A673 (cell line): Measurements from ENCODE around the gene HEBP1. TPM values are rescaled to one million over a fixed set of nuclear protein-coding genes. Genes with fewer than 3 reads are reported as not detected.

Experiments used
- BruUV-seq: library from RNA; stranded (reverse); fragments of 400-500 nt; replicated peaks from 2 replicates; lab custom pipeline; 2021; lab: Mats Ljungman, UMichigan
- CTCF ChIA-PET: fragments of 300-600 bp; sonication (Branson Sonifier 250); formaldehyde crosslinking; loops from one replicate; lab custom pipeline; 2022; ENCODE audit warnings: antibody characterized with exemption; lab: Charles Lee
- POLR2A ChIA-PET: fragments of 300-600 bp; sonication (Branson Sonifier 250); formaldehyde crosslinking; loops from one replicate; lab custom pipeline; 2022; ENCODE audit warnings: antibody characterized with exemption; ENCODE audit not compliant: low non-redundant PET; lab: Charles Lee
- DNase-seq: peaks from one replicate; pipeline ENCODE4 v3.0.0-alpha.2; 2015; ENCODE audit warnings: low spot score
- H3K27ac ChIP-seq: fragments of 200-600 bp; sonication (generic); 2 replicates; pipeline ENCODE4 v1.5.1; 2016; ENCODE audit warnings: mixed run types, low read depth, mild to moderate bottlenecking, mixed read lengths, antibody characterized with exemption, low read length; ENCODE audit not compliant: poor library complexity, severe bottlenecking
- H3K27me3 ChIP-seq: fragments of 200-600 bp; sonication (generic); replicated peaks from 2 replicates; pipeline ENCODE4 v1.6.1; 2017; ENCODE audit warnings: mixed run types, low read depth, mild to moderate bottlenecking, mixed read lengths, antibody characterized with exemption, low read length; ENCODE audit not compliant: insufficient read depth, poor library complexity
- H3K36me3 ChIP-seq: fragments of 200-600 bp; sonication (generic); 2 replicates; pipeline ENCODE4 v1.6.1; 2016; ENCODE audit warnings: mixed run types, mild to moderate bottlenecking, mixed read lengths, antibody characterized with exemption, low read length; ENCODE audit not compliant: insufficient read depth, poor library complexity, severe bottlenecking
- H3K4me1 ChIP-seq: fragments of 200-600 bp; sonication (generic); 2 replicates; pipeline ENCODE4 v1.6.1; 2017; ENCODE audit warnings: mixed run types, mild to moderate bottlenecking, mixed read lengths, antibody characterized with exemption, low read length; ENCODE audit not compliant: insufficient read depth, poor library complexity, severe bottlenecking
- H3K4me3 ChIP-seq: fragments of 200-600 bp; sonication (generic); 2 replicates; pipeline ENCODE4 v1.5.1; 2016; ENCODE audit warnings: low read depth, mixed run types, mild to moderate bottlenecking, mixed read lengths, low read length; ENCODE audit not compliant: poor library complexity, severe bottlenecking
- H3K9me3 ChIP-seq: fragments of 200-600 bp; sonication (generic); 2 replicates; pipeline ENCODE4 v1.6.1; 2016; ENCODE audit warnings: mixed run types, low read depth, mild to moderate bottlenecking, mixed read lengths, antibody characterized with exemption, low read length; ENCODE audit not compliant: poor library complexity, severe bottlenecking
- EZH2 ChIP-seq: fragments of 200-600 bp; sonication (generic); IDR thresholded peaks from 2 replicates; pipeline ENCODE4 v1.6.1; 2017; ENCODE audit warnings: borderline replicate concordance, low read depth, mild to moderate bottlenecking, mixed read lengths, antibody characterized with exemption, low read length; ENCODE audit not compliant: poor library complexity, severe bottlenecking
- intact Hi-C: fragments of 100-400 bp; cut with micrococcal nuclease; formaldehyde crosslinking; loops from one replicate; pipeline ENCODE4 v1.10.0; 2022; ENCODE audit not compliant: unreplicated experiment
- total RNA-seq: library from RNA; stranded (reverse); gene quantifications from 2 replicates; pipeline ENCODE4 v1.2.3, GENCODE V29; 2021
- TF ChIP-seq, protein P1 (sequence below): fragments of 300-800, 200-600 bp; sonication (generic); conservative IDR thresholded peaks from 2 replicates; pipeline ENCODE4 v1.5.1; 2017; ENCODE audit warnings: low read depth, mild to moderate bottlenecking, antibody characterized with exemption, low read length, moderate library complexity, mixed read lengths

The HEBP1 gene
- total RNA-seq, 1 experiment from 2014 or later = 28.1 TPM

DNA sequence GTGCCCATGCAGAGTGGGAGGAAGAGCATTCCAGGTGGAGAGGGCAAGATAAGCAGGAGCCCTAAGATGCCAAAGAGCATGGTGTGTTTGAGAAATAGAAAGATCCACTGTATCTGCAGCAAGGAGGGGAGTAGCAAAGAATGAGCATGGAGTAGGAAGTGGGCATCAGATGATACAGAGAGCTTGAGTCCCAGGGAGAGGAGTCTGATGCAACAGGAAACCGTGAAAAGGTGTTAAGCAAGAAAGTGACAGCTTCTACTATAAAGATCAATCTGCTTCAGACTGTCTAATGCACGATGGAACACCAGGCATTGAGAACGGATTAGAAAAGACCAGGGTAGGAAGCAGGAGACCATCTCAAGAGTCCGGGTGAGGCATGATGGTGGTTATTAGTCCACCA is 35.8 kb downstream of the HEBP1 start:
- DNase-seq = no peak
- H3K9me3 ChIP-seq = no peaks in the 10 kb centered on the region
- POLR2A ChIA-PET = no interaction called here
- CTCF ChIA-PET = no interaction called here
- H3K36me3 ChIP-seq = no peaks in the 10 kb centered on the region
- intact Hi-C loops = no loop called here
- no peaks in the 10 kb centered on the region for H3K4me1 ChIP-seq
- BruUV-seq = no TSS peak
- no peak overlapping the region for H3K27ac ChIP-seq
- H3K27me3 ChIP-seq = no peaks in the 10 kb centered on the region
- H3K4me3 ChIP-seq = no peak overlapping the region
- TF ChIP-seq, protein P1, sequence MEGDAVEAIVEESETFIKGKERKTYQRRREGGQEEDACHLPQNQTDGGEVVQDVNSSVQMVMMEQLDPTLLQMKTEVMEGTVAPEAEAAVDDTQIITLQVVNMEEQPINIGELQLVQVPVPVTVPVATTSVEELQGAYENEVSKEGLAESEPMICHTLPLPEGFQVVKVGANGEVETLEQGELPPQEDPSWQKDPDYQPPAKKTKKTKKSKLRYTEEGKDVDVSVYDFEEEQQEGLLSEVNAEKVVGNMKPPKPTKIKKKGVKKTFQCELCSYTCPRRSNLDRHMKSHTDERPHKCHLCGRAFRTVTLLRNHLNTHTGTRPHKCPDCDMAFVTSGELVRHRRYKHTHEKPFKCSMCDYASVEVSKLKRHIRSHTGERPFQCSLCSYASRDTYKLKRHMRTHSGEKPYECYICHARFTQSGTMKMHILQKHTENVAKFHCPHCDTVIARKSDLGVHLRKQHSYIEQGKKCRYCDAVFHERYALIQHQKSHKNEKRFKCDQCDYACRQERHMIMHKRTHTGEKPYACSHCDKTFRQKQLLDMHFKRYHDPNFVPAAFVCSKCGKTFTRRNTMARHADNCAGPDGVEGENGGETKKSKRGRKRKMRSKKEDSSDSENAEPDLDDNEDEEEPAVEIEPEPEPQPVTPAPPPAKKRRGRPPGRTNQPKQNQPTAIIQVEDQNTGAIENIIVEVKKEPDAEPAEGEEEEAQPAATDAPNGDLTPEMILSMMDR = no peak
- no peak for TF ChIP-seq EZH2

DNA sequence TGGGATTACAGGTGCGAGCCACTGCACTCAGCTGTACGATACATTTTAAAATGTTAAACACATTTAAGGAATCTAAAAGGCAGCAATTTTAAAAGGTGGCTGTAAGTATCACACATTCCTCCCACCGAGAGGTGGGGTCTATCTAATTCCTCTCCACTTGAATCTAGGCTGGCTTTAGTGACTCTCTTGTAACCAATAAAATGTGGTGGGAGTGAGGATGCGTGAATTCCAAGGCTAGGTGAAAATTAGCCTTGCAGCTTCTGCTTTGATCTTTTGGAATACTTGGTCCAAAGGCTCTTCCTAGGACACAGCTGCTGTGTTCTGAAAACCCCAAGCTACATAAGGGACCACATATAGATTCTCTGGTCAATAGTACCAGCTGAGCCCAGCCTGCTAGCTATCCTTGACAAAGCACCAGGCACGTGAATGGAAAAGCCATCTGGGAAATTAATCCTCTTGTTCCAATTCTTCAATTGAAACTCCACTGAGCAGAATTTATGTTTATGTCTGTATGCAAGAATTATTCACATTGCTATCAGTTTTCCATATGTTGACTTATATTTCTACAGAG is 39.3 kb downstream of the HEBP1 start:
- Histone ChIP-seq H3K9me3 (no peaks in the 10 kb centered on the region), H3K4me3 (no peak overlapping the region), H3K27ac (no peak overlapping the region), H3K36me3 (no peaks in the 10 kb centered on the region), H3K4me1 (no peaks in the 10 kb centered on the region), H3K27me3 (no peaks in the 10 kb centered on the region)
- DNase-seq = no peak
- no TSS peak for BruUV-seq
- ChIA-PET CTCF (no interaction called here), POLR2A (no interaction called here)
- intact Hi-C loops = no loop called here
- no peak for TF ChIP-seq EZH2
- TF ChIP-seq, protein P1 = no peak

DNA sequence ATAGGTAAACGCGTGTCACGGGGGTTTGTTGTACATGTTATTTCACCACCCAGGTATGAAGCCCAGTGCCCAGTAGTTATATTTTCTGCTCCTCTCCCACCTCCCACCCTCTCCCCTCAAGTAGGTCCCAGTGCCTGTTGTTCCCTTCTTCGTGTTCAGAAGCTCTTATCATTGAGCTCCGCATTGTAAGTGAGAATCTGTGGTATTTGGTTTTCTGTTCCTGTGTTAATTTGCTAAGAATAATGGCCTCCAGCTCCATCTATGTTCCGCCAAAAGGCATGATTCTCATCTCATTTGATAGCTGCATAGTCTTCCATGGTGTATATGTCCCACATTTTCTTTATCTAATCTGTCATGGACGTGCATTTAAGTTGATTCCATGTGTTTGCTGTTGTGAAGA is 41.2 kb downstream of the HEBP1 start:
- no peak for DNase-seq
- no peaks in the 10 kb centered on the region for H3K27me3 ChIP-seq
- intact Hi-C loops = no loop called here
- BruUV-seq = no TSS peak
- no peak overlapping the region for H3K27ac ChIP-seq
- no peaks in the 10 kb centered on the region for H3K36me3 ChIP-seq
- H3K4me1 ChIP-seq = no peaks in the 10 kb centered on the region
- ChIA-PET CTCF (no interaction called here), POLR2A (no interaction called here)
- H3K9me3 ChIP-seq = no peaks in the 10 kb centered on the region
- no peak overlapping the region for H3K4me3 ChIP-seq
- TF ChIP-seq, protein P1 = no peak
